SK-N-SH (cell line): Measurements from ENCODE around the gene ELF4. TPM values are rescaled to one million over a fixed set of nuclear protein-coding genes. Genes with fewer than 3 reads are reported as not detected.

ENCODE experiments used
- CTCF ChIA-PET: fragments of 300-600, 350-600 bp; formaldehyde crosslinking; extraction: SDS; loops from one replicate; lab custom pipeline; 2021; lab: Yijun Ruan, JAX
- POLR2A ChIA-PET: fragments of 350-600 bp; sonication (Branson Sonifier 250); formaldehyde crosslinking; extraction: SDS; loops from one replicate; lab custom pipeline; 2020; ENCODE audit warnings: antibody characterized with exemption, inconsistent platforms; lab: Yijun Ruan, JAX
- DNase-seq: peaks from one replicate; pipeline ENCODE4 v3.0.0; 2012
- H2AFZ ChIP-seq: fragments of 200-600 bp; sonication (generic); 2 replicates; pipeline ENCODE4 v1.8.1; 2016; ENCODE audit warnings: antibody characterized with exemption, mild to moderate bottlenecking, low read depth
- H3F3A ChIP-seq: fragments of 200-600 bp; sonication (generic); replicated peaks from 2 replicates; pipeline ENCODE3; 2016; ENCODE audit warnings: antibody characterized with exemption, mild to moderate bottlenecking; ENCODE audit not compliant: insufficient read depth
- H3K27ac ChIP-seq, 2 experiments: fragments of 200-500 bp in 1 of 2; fragments of 200-600 bp in 1 of 2; sonication (Bioruptor generic) in 1 of 2; sonication (generic), shearing (Covaris generic) in 1 of 2; 2 replicates each; pipeline versions ENCODE4 v1.5.1 to v1.6.1; 2014 to 2016; ENCODE audit warnings: low read depth in 2 of 2, inconsistent platforms in 1 of 2, low read length in 1 of 2, mild to moderate bottlenecking in 1 of 2, mixed read lengths in 1 of 2
- H3K27me3 ChIP-seq: fragments of 200-600 bp; sonication (generic), shearing (Covaris generic); 2 replicates; pipeline ENCODE4 v1.6.1; 2016; ENCODE audit warnings: mixed run types; ENCODE audit not compliant: insufficient read depth
- H3K36me3 ChIP-seq, 2 experiments: fragments of 200-500 bp in 1 of 2; fragments of 200-600 bp in 1 of 2; sonication (Bioruptor generic) in 1 of 2; sonication (generic) in 1 of 2; replicated peaks in 1 of 2; 2 replicates each; pipeline versions ENCODE3 to v1.5.1; 2014 to 2016; ENCODE audit warnings: low read length in 1 of 2, mild to moderate bottlenecking in 1 of 2; ENCODE audit not compliant: insufficient read depth in 2 of 2, control insufficient read depth in 1 of 2
- H3K4me1 ChIP-seq, 2 experiments: fragments of 200-500 bp in 1 of 2; fragments of 200-600 bp in 1 of 2; sonication (Bioruptor generic) in 1 of 2; sonication (generic), shearing (Covaris generic) in 1 of 2; 2 replicates each; pipeline versions ENCODE4 v1.5.1 to v1.6.1; 2014 to 2016; ENCODE audit warnings: low read depth in 1 of 2, low read length in 1 of 2, mixed run types in 1 of 2; ENCODE audit not compliant: insufficient read depth in 2 of 2, control insufficient read depth in 1 of 2
- H3K4me2 ChIP-seq: fragments of 200-600 bp; sonication (generic), shearing (Covaris generic); 2 replicates; pipeline ENCODE4 v1.6.1; 2017; ENCODE audit warnings: mixed run types
- H3K4me3 ChIP-seq, 2 experiments: fragments of 200-500 bp in 1 of 2; fragments of 200-600 bp in 1 of 2; sonication (Bioruptor generic) in 1 of 2; sonication (generic), shearing (Covaris generic) in 1 of 2; 2 replicates each; pipeline versions ENCODE4 v1.5.1 to v1.8.1; 2014 to 2016; ENCODE audit warnings: low read depth in 2 of 2, inconsistent platforms in 1 of 2, low read length in 1 of 2, mild to moderate bottlenecking in 1 of 2, mixed read lengths in 1 of 2, moderate library complexity in 1 of 2
- H3K79me2 ChIP-seq: fragments of 200-600 bp; sonication (generic); 2 replicates; pipeline ENCODE4 v1.8.1; 2017; ENCODE audit warnings: mild to moderate bottlenecking; ENCODE audit not compliant: insufficient read depth
- H3K9ac ChIP-seq: fragments of 200-600 bp; sonication (generic); 2 replicates; pipeline ENCODE4 v1.6.1; 2017; ENCODE audit warnings: mixed run types
- H3K9me2 ChIP-seq: fragments of 200-600 bp; sonication (generic); 2 replicates; pipeline ENCODE4 v1.6.1; 2017; ENCODE audit warnings: mixed run types
- H3K9me3 ChIP-seq: fragments of 200-600 bp; sonication (generic); 2 replicates; pipeline ENCODE4 v1.6.1; 2017; ENCODE audit warnings: mixed run types, mild to moderate bottlenecking, moderate library complexity
- H4K20me1 ChIP-seq: fragments of 200-600 bp; sonication (generic); 2 replicates; pipeline ENCODE4 v1.6.1; 2017; ENCODE audit warnings: mild to moderate bottlenecking, mixed run types; ENCODE audit not compliant: insufficient read depth
- FOSL2 ChIP-seq: IDR thresholded peaks from 2 replicates; pipeline ENCODE4 v1.4.0; 2012; ENCODE audit warnings: low read depth, mild to moderate bottlenecking, moderate library complexity, borderline replicate concordance
- GABPA ChIP-seq: IDR thresholded peaks from 2 replicates; pipeline ENCODE4 v1.4.0; 2012; ENCODE audit warnings: low read depth, mild to moderate bottlenecking
- JUND ChIP-seq: IDR thresholded peaks from 2 replicates; pipeline ENCODE4 v1.4.0; 2012
- MEF2A ChIP-seq: IDR thresholded peaks from 2 replicates; pipeline ENCODE4 v1.4.0; 2012; ENCODE audit warnings: low read depth, borderline replicate concordance
- NFIC ChIP-seq: IDR thresholded peaks from 2 replicates; pipeline ENCODE4 v1.4.0; 2012; ENCODE audit warnings: borderline replicate concordance
- POLR2AphosphoS5 ChIP-seq: IDR thresholded peaks from 2 replicates; pipeline ENCODE4 v1.6.1; 2012; ENCODE audit warnings: low read depth, low read length
- RAD21 ChIP-seq: IDR thresholded peaks from 2 replicates; pipeline ENCODE4 v1.6.1; 2012; ENCODE audit warnings: mild to moderate bottlenecking, low read length
- RCOR1 ChIP-seq: fragments of 150-350 bp; IDR thresholded peaks from 2 replicates; pipeline ENCODE4 v1.6.1; 2017; ENCODE audit warnings: antibody characterized with exemption, low read length
- RFX5 ChIP-seq: IDR thresholded peaks from 2 replicates; pipeline ENCODE4 v1.6.1; 2012; ENCODE audit warnings: mild to moderate bottlenecking, improper control_type of control experiment, low read length
- RXRA ChIP-seq: IDR thresholded peaks from 2 replicates; pipeline ENCODE4 v1.4.0; 2012; ENCODE audit warnings: low read depth, mild to moderate bottlenecking, borderline replicate concordance
- SIN3A ChIP-seq: IDR thresholded peaks from 2 replicates; pipeline ENCODE4 v1.6.1; 2012; ENCODE audit warnings: low read depth, mild to moderate bottlenecking, low read length, moderate library complexity, borderline replicate concordance
- SMC3 ChIP-seq: IDR thresholded peaks from 2 replicates; pipeline ENCODE4 v1.6.1; 2012; ENCODE audit warnings: low read depth, low read length, improper control_type of control experiment
- TAF1 ChIP-seq: IDR thresholded peaks from 2 replicates; pipeline ENCODE4 v1.6.1; 2012; ENCODE audit warnings: low read depth, mild to moderate bottlenecking, low read length, moderate library complexity, borderline replicate concordance
- TEAD4 ChIP-seq: IDR thresholded peaks from 2 replicates; pipeline ENCODE4 v1.4.0; 2012; ENCODE audit warnings: mild to moderate bottlenecking, borderline replicate concordance; ENCODE audit not compliant: insufficient read depth
- USF1 ChIP-seq: IDR thresholded peaks from 2 replicates; pipeline ENCODE4 v1.4.0; 2012; ENCODE audit warnings: low read depth, borderline replicate concordance
- WGBS: methylation state at CpG from one replicate; pipeline ENCODE4 v1.1.6; 2017; ENCODE audit warnings: low lambda C conversion rate; 5-methylcytosine and 5-hydroxymethylcytosine counted together
- polyA plus RNA-seq, 3 experiments: library from polyadenylated mRNA; depleted of rRNA; stranded (reverse); fragments of >200 nt; gene quantifications; 2 replicates each; pipeline ENCODE4 v1.2.3, GENCODE V29; 2012
- TF ChIP-seq, protein P1 (sequence below): IDR thresholded peaks from 2 replicates; pipeline ENCODE4 v1.4.0; 2012; ENCODE audit warnings: low read depth, borderline replicate concordance
- TF ChIP-seq, protein P2 (sequence below): IDR thresholded peaks from 2 replicates; pipeline ENCODE4 v1.4.0; 2012; ENCODE audit warnings: low read depth
- TF ChIP-seq, protein P3 (sequence below): fragments of 150-350 bp; IDR thresholded peaks from 2 replicates; pipeline ENCODE4 v1.6.1; 2017; ENCODE audit warnings: antibody characterized with exemption, low read length, low read depth, borderline replicate concordance

ELF4 gene
- polyA plus RNA-seq, 1 of the 3 experiments (the other 2 are of a cell fraction): 9.6 TPM

- no peaks in the 10 kb centered on the region for H3K9me3 ChIP-seq
- no peak overlapping the region for H3K4me3 ChIP-seq
- H2AFZ ChIP-seq: no peak overlapping the region
- H3K9me2 ChIP-seq: no peaks in the 10 kb centered on the region
- no peak overlapping the region for H3K9ac ChIP-seq
- POLR2A ChIA-PET: no interaction called here
- TF ChIP-seq, protein P1, sequence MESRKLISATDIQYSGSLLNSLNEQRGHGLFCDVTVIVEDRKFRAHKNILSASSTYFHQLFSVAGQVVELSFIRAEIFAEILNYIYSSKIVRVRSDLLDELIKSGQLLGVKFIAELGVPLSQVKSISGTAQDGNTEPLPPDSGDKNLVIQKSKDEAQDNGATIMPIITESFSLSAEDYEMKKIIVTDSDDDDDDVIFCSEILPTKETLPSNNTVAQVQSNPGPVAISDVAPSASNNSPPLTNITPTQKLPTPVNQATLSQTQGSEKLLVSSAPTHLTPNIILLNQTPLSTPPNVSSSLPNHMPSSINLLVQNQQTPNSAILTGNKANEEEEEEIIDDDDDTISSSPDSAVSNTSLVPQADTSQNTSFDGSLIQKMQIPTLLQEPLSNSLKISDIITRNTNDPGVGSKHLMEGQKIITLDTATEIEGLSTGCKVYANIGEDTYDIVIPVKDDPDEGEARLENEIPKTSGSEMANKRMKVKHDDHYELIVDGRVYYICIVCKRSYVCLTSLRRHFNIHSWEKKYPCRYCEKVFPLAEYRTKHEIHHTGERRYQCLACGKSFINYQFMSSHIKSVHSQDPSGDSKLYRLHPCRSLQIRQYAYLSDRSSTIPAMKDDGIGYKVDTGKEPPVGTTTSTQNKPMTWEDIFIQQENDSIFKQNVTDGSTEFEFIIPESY: no peak
- TF ChIP-seq RCOR1 (no peak), POLR2AphosphoS5 (no peak), FOSL2 (no peak), USF1 (no peak), GABPA (no peak), JUND (no peak), RFX5 (no peak)
- TF ChIP-seq, protein P2, sequence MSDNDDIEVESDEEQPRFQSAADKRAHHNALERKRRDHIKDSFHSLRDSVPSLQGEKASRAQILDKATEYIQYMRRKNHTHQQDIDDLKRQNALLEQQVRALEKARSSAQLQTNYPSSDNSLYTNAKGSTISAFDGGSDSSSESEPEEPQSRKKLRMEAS: no peak
- TF ChIP-seq, all 33 proteins: peak for 0
- no peaks in the 10 kb centered on the region for H3K4me1 ChIP-seq
- CTCF ChIA-PET: interaction anchor here (0.9 to 7.0 kb wide), 6 partner anchors 13 to 466 kb away, joined by 3 to 34 read pairs (median 3); no protein-coding TSS in a partner anchor
- no peaks in the 10 kb centered on the region for H4K20me1 ChIP-seq
- H3K36me3 ChIP-seq: no peaks in the 10 kb centered on the region
- no peaks in the 10 kb centered on the region; the same call in 1 of the 2 replicates for H3K27me3 ChIP-seq
- no peak for DNase-seq
- no peaks in the 10 kb centered on the region for H3K79me2 ChIP-seq
- 64% methylated on average over 11 of the region's 15 CpGs for WGBS
- H3K4me2 ChIP-seq: no peak overlapping the region
- no peaks in the 10 kb centered on the region for H3F3A ChIP-seq
- no peak overlapping the region for H3K27ac ChIP-seq
Observed at GRCh38 chrX:130066975-130067615, 43.2 kb downstream of the ELF4 start.

DNA sequence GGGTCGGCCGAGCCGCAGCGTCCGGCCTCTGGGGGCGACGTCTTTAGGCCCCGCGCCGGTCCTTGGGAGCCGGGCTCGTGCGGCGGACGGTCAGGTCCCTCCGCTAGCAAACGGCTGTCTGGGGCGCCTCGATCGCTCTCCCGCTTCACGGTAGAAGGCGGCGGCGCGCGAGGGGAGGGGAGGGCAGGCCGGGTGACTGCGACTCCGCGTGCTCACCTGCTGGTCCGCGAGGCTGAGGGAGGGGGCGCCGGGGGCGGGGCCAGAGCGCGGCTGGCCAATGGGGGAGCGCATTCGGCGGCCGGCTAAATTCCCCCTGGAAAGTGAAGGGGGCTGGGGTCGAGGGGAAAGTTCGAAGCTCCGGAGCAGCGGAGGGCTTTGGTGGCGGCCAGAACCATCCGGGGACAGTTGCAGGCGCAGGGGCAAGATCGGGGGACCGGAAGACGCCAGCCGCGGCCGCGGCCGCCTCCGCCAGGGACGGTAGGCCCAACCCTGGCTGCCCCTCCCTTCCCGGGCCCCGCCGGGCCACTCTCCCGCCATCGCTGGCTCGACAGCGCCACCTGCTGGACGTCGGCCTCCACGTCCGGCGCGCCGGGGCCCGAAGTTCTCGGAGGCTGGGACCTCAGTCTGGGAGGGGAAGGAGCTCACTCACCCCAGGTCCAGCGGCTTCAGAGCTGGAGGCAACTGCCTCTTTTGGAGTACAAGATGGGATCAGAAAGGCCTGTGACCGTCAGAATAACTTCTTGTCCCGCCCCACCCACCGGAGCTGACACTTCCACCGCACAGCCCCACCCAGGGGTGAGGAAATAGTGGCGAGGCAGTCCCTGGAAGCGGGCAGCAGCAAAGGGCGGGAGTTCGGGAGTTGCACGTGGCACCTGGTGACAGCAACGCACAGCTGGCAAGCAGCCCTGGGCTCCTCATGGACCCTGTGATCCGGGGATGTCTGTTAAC is 49.9 kb downstream of the ELF4 start:
- Histone ChIP-seq H3K9me3 (no peaks in the 10 kb centered on the region), H4K20me1 (no peaks in the 10 kb centered on the region), H3K79me2 (no peaks in the 10 kb centered on the region), H3K9me2 (no peaks in the 10 kb centered on the region), H3K27me3 (no peaks in the 10 kb centered on the region; the same call in 1 of the 2 replicates), H3K4me1 (peaks cover 0 to 4% of the 10 kb centered on the region in 2 experiments; a peak in 1 of 4 replicates), H3K27ac (no peak overlapping the region), H3K36me3 (no peaks in the 10 kb centered on the region), H3K4me3 (peak overlapping the region; percentile 46 to 60), H3K4me2 (peak overlapping the region; percentile 84), H3K9ac (peak overlapping the region; percentile 62; the same call in 1 of the 2 replicates), H2AFZ (peak overlapping the region; percentile 79; the same call in 1 of the 2 replicates), H3F3A (peaks cover 6% of the 10 kb centered on the region)
- peak; percentile 98 for DNase-seq
- POLR2A ChIA-PET: interaction anchor here (0.6 to 1.4 kb wide), 3 partner anchors 37 to 135 kb away, joined by 3 read pairs; no protein-coding TSS in a partner anchor
- WGBS: 14% methylated on average over 23 of the region's 87 CpGs
- CTCF ChIA-PET: interaction anchor here (0.6 to 3.1 kb wide), 59 partner anchors 8 to 506 kb away, joined by 3 to 27 read pairs (median 4); partner anchors contain the start of genes APLN and XPNPEP2
- TF ChIP-seq MEF2A (no peak), TEAD4 (0 out of 2 replicates have a peak, but pooled peaks have one; percentile 15), RXRA (no peak), SMC3 (peak; percentile 85), NFIC (no peak), JUND (no peak), SIN3A (0 out of 2 replicates have a peak, but pooled peaks have one; percentile 18), TAF1 (no peak; the same call in 1 of the 2 replicates), RAD21 (peak; percentile 79)
- TF ChIP-seq, protein P3, sequence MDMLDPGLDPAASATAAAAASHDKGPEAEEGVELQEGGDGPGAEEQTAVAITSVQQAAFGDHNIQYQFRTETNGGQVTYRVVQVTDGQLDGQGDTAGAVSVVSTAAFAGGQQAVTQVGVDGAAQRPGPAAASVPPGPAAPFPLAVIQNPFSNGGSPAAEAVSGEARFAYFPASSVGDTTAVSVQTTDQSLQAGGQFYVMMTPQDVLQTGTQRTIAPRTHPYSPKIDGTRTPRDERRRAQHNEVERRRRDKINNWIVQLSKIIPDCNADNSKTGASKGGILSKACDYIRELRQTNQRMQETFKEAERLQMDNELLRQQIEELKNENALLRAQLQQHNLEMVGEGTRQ: no peak
